Sciatic nerve (tissue), 2 donors: ENCODE results near the gene CYP26C1. TPM values are rescaled to one million over a fixed set of nuclear protein-coding genes. Genes with fewer than 3 reads are reported as not detected.
A peak's percentile ranks its signal among the peaks of the same experiment; 100 is the strongest.
"Not testable (repeated sequence)": the region's sequence is repeated elsewhere in the genome, so short reads cannot be mapped to it uniquely, and the experiment has no call there.

Experiments used
- ATAC-seq: fragments of 200-7000 bp; cut with Tn5 transposase; one replicate; pipeline ENCODE4 v1.9.1; 2020; ENCODE audit warnings: mild to moderate bottlenecking, moderate library complexity
- DNase-seq: peaks from one replicate; pipeline ENCODE4 v3.0.0-alpha.2; 2020; ENCODE audit warnings: low spot score
- intact Hi-C: fragments of 100-400 bp; cut with DNase I; formaldehyde crosslinking; loops from one replicate; pipeline ENCODE4 v1.14.2; 2022
- total RNA-seq: library from RNA; stranded (reverse); fragmentation: NEBNext Ultra II Directional; extraction: Animal tissue kit (Norgen Biotek cat#: 25700); gene quantifications from one replicate; pipeline ENCODE4 v1.2.1, GENCODE V29; 2021
- donor health status: DM: no; HTN: no; CAD: no.
- donor health status: DM: no; HTN: no; CAD: no.

The CYP26C1 gene
- total RNA-seq, 1 donor from 2014 or later: 0.85 TPM

DNA sequence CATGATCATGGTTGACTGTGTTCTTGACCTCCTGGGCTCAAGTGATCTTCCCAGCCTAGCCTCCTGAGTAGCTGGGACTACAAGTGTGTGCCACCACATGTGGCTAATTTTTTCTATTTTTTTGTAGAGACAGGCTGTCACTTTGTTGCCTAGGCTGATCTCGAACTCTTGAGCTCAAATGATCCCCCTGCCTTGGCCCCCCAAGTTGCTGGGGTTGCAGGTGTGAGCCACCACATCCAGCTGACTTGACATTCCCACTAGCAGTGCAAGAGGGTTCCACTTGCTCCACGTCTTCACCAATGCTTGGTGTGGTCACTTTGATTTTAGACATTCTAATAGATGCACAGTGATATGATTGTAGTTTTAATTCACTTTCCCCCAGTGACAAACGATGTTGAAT is 38.2 kb downstream of the CYP26C1 start:
- DNase-seq (no peak), ATAC-seq (no peak)
- intact Hi-C loops: no loop called here

DNA sequence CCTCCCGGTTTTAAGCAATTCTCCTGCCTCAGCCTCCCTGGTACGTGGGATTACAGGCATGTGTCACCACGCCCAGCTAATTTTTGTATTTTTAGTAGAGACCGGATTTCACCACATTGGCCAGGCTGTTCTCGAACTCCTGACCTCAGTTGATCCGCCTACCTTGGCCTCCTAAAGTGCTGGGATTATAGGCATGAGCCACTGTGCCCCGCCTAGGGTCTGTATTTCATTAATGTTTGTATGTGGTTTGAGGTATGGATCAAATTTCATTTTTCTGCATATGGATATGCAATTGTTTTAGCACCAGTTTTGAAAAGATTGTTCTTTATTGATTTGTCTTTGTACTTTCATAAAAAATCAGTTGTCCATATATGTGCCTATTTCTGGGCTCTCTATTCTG is 39.1 kb downstream of the CYP26C1 start:
- intact Hi-C loops: no loop called here
- no peak for DNase-seq
- no peak for ATAC-seq

DNA sequence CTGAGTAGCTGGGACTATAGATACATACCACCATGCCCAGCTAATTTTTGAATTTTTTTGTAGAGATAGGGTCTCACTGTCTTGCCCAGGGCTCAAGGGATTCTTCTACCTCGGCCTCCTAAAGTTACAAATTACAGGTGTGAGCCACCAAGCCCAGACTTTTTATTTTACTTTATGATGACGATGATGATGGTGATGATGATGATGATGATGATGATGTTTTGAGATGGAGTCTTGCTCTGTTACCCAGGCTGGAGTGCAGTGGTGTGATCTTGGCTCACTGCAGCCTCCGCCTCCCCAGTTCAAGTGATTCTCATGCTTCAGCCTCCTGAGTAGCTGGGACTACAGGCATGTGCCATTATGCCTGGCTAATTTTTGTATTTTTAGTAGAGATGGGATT is 40.5 kb downstream of the CYP26C1 start:
- DNase-seq, intact Hi-C loops, ATAC-seq: not testable (repeated sequence)

DNA sequence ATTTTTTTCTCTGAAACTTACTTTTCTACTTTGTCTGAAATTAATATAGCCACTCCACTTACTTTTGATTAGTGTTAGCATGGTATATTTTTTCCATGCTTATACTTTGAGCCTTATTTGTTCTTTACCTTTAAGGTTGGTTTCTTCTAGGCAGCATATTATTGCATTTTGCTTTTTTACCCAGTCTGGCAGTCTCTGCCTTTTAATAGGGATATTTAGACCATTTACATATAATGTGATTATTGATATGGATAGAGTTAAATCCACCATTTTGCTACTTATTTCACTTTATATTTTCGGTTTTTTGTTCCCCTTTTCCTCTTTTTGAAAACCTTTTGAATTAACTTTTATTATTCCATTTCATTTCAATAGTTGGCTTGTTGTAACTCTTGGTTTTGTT is 43.4 kb downstream of the CYP26C1 start:
- intact Hi-C loops: no loop called here
- DNase-seq (no peak), ATAC-seq (no peak)

DNA sequence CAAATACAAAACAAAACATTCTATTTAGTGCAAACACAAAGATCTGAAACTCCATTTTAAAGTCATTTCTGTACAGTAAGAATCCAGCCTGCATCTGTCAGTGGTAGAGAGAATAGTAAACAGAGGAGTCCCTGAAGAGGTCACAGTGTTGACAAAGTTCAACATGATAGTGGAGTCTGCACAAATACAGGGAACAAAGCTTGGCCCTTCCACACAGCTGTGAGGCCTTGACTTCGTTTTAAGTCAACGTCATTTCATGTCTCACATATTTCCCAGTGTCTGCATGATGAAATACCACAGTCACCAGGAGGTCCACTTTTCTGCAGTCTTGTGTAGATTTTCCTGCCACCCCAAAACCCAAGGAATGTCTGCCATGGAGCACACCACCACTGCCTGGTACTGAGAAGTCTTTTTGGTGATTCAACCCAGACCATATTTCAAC is 46.1 kb downstream of the CYP26C1 start:
- intact Hi-C loops: no loop called here
- no peak for ATAC-seq
- DNase-seq: no peak

DNA sequence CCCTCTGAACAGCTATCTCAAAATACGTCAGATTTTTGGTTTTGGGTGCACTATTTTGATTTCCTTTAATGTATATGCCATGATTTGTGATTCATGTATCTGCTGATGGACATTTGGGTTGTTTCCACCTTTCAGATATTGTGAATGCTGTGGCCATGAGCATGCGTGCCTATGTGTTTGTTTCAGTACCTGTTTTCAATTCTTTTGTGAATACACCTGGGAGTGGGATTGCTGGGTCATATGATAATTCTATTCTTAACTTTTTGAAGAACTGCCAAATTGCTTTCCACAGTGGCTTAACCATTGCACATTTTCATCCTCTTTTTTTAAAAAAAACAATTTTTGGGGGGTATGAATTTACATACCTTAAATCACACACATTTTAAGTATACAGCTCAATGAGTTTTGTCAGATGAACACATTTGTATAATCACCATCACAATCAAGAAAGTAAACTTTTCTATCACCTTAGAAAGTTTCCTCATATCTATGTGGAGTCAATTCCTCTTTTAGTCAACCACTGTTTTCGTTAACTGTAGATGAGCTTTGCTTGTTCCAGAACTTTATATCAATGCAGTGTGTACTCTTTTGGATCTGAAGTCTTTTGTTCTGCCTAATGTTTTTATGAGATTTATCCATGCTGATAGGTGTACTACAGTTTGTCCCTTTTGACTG is 50.0 kb downstream of the CYP26C1 start:
- ATAC-seq (no peak), DNase-seq (no peak)
- intact Hi-C loops: no loop called here

DNA sequence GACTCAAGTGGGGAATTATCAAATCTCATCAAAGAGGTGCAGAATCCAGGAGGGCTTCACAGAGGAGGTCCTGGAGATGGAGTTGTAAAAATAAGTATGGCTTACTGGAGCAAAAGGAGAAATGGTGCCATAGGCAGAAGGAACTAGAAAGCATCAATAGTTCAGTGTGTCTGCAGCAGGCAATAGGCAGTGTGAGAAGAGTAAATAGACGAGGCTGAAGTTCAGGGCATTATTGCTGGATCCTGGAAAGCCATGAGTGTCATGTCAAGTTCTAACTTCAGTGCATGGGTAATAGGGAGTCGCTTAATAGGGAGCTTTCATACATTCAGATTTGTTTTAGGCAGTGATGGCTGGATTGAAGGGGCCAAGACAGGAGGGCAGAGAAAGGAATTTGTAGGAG is 52.4 kb downstream of the CYP26C1 start:
- DNase-seq (no peak), ATAC-seq (no peak)
- intact Hi-C loops: no loop called here

DNA sequence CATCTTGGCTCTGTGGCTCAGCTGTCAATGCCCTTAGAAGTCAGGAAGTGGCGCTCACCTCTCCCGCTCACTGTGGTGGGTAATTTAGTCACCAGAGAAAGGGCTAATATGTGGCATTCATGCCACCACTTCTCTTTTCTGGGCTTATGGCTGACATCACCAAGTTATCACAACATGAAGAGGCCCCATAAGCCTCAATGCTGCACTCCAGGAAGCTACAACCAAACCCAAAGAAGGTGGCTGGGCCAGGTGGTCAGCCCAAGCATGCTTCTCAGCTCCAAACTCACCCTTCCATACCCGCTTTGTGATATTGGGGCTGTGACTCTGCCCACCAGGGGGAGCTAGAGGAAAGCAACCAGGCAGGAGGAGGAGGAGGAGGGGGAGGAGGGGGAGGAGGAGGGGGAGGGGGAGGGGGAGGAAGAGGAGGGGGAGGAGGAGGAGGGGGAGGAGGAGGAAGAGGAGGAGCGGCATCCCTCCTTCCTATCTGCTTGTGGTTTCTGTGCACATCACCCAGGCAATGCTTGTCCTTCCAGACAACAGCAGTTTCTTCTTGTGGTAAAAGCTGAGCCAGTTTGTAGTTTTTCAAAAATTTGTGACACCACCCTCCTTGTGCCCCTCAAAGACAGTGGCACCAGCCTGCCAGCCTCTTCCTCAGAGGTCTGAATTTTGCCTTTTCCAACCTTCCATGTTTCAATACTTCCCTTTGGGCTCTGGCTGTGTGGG is 55.2 kb downstream of the CYP26C1 start:
- ATAC-seq: peak; percentile 72
- peak; percentile 78 for DNase-seq
- intact Hi-C loops: no loop called here

Other genes starting within 250 kb of the CYP26C1 start
- 22.9 TPM for gene EXOC6, start 212.3 kb upstream of the CYP26C1 start, total RNA-seq
- gene CYP26A1, start 13.1 kb downstream of the CYP26C1 start, total RNA-seq: not detected